GM10847 (cell line): ENCODE measurements around the gene TNFSF10.

Experiments used
- POLR2A ChIP-seq: IDR thresholded peaks from 2 replicates; pipeline ENCODE4 v1.6.1; 2011; ENCODE audit not compliant: insufficient read length; ENCODE audit errors: extremely low read depth

The TNFSF10 gene

GRCh38 chr3:172511783-172512762, 11.2 kb downstream of the TNFSF10 start:
- no peak for TF ChIP-seq POLR2A

GRCh38 chr3:172506094-172506493, 17.1 kb downstream of the TNFSF10 start:
- no peak for TF ChIP-seq POLR2A

DNA sequence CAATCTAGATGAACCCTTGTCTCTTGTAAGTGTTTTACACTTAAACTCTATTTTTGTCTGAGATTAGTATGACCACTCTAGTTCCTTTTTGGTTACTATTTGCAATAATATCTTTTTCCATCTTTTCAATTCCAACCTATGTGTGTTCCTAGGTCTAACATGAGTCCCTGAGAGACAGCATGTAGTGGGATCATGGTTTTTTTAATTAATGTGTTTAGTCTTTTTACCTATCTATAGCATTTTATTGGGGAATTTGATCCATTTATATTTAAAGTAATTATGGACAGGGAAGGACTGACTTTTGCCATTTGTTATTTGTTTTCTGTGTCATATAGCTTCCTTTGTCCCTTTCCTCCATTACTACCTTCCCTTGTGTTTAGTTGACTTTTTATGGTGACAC, 21.7 kb downstream of the TNFSF10 start:
- no peak for TF ChIP-seq POLR2A

GRCh38 chr3:172478116-172478515, 45.1 kb downstream of the TNFSF10 start:
- TF ChIP-seq POLR2A: no peak

DNA sequence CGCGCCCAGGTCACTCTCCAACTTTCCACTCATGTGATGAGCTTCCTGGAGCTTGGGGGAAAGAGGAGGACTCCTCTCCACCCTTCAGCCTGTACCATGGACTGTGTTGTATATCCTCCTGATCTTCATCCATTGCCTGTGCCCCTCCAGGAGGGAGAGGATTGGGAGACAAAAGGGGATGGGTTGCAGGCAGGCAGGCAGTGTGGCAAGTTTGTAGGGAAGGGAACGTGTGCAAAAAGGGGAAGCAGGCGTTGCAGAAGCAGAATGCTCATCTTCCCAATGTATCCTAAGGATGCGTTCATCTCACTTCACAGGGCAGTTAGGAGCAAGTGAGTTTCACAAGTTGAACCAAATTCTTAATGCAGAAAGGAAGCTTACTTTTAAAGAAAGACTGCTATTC, 46.9 kb downstream of the TNFSF10 start:
- no peak for TF ChIP-seq POLR2A

DNA sequence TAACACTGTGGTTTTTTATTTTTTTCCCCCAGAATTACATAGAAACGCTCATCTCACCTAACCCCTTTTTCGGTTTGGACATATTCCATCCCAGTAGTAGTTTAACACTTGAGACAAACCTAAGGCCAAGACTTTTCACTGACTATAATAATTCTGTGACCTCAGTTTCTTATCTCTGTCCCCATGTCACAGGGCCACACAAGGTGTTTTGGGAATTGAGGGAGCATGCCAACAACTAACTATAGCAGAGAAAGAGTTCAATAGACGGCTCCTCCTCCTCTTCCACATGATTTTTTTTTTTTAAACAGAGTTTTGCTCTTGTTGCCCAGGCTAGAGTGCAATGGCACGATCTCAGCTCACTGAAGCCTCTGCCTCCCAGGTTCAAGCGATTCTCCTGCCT, 47.5 kb downstream of the TNFSF10 start:
- TF ChIP-seq POLR2A: no peak

- TF ChIP-seq POLR2A: no peak
These were observed 51.3 kb downstream of the TNFSF10 start for GRCh38 chr3:172471903-172472302.

- no peak for TF ChIP-seq POLR2A
These were observed 52.6 kb downstream of the TNFSF10 start for GRCh38 chr3:172470588-172470987.

DNA sequence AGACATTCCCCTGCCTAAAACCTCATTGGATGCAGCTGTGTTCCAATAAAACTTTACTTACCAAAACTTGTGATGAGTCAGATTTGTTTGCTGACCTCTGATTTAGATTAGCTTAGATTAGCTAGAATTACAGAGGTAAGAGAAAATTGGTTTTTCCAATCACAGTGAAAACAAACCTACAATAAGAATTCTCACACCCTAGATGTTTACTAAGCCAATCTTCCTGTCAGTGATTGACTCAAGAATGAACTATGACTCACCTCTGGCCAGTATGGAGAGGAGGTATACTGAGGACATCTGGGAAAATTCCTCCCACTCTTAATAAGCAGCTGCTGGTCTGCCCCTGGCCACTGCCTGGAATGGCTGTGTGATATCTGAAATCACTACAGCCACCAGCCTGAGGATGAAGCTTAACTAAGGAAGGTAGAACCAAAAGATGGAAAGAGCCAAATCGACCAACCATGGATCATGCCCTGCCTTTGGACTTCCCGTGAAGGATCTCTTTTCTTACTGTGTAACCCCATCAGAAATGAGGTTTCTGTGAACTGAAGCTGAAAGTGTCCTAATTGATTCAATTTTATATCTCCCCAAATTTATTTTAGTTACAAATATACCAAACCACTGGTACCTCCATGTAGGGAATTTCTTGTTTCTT, 55.9 kb downstream of the TNFSF10 start:
- TF ChIP-seq POLR2A: no peak

GRCh38 chr3:172466553-172467130, 56.6 kb downstream of the TNFSF10 start:
- TF ChIP-seq POLR2A: no peak

DNA sequence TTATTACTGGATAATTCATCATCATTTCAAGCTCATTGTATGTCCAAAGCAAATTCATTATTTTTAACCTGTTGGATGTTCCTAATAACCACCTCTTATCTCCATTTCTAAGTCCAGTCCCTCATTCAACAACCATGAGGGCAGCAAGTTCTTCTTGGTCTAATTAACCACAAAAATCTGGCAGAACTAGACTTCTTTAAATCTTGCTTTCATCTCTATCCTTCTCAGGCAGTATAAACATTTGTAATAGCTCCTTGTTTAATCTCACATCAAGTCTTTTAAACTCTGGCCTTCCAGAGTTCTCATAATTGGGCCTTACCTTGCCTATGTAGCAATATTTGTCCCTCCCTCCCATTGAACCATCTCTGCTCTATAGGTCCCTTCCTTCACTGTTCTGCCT, 57.9 kb downstream of the TNFSF10 start:
- TF ChIP-seq POLR2A: no peak

- TF ChIP-seq POLR2A: no peak
These were observed 58.9 kb downstream of the TNFSF10 start for GRCh38 chr3:172464306-172464705.

DNA sequence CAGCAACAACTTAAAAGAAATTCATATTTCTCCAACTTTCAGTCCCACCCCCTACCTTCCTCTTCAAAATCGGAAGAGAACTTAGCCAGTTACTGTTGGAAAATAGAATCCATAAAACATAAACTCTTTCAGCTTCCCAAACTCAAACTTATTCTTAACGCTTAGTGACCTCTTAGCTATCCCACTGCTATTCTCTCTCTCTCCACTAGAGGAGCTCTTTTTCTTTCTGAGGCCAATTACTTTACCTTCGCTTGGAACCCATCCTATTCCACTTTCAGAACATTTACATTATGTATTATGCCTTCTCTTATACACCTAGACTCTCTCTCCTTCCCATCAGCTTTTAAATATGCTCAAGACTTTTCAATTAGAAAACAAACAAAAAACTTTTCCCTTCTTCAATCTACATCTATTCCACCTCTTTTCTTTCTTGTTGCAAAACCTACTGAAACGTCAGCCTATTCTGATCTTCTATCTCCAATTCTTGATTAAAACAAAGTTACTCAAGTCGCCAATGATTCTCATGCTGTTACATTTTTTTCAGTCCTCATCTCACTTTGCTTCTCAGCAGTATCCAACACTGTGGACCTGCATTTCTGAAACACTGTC, 61.6 kb downstream of the TNFSF10 start:
- TF ChIP-seq POLR2A: no peak

- TF ChIP-seq POLR2A: no peak
These were observed 66.8 kb downstream of the TNFSF10 start for GRCh38 chr3:172456404-172456803.
